T-helper 2 cell (primary cell): ENCODE data around the gene PDZRN3.

ENCODE experiments used
- DNase-seq, 5 experiments: peaks; one replicate each; pipeline versions ENCODE4 v3.0.0 to v3.0.0-alpha.2; 2012 to 2022

Gene PDZRN3

GRCh38 chr3:73622091-73622805, 2.5 kb downstream of the PDZRN3 start:
- DNase-seq: no peak

DNA sequence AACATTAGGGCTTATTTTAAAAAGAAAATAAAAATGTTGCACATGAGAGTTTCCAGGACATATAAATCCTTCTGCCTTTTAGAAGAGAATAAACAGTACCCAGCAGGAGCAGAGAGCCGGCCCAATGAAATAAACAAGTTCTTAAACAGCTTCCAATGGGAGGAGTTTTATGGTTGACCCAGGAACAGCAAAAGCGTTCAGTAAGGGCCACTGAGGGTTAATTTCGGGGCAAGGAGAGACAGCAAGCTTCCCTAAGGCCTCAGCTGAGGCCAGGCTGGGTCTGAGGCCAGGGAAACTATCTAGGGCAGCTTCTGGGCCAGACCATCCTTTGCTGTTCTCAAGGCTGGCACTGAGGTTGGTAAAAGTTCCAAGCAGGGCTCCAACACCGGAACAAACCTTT, 3.4 kb downstream of the PDZRN3 start:
- DNase-seq: no peak

DNA sequence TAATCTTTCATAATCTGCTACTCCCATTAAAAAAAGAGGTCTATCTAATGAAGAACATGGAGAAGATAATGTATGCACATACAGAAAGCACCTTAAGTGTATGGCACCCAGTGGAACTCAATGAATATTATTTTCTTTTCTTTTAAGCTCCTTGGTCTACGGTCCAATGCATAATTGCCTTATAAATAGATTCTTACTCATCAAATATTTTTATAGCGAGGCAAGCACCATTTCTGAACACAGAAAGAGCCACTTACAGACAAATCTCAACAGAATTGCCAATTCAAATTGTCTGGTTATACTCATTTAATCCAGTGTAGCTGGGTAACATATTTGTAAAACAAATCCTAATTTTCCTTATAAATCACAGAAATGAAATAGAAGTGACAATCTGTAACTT, 6.3 kb downstream of the PDZRN3 start:
- no peak for DNase-seq

DNA sequence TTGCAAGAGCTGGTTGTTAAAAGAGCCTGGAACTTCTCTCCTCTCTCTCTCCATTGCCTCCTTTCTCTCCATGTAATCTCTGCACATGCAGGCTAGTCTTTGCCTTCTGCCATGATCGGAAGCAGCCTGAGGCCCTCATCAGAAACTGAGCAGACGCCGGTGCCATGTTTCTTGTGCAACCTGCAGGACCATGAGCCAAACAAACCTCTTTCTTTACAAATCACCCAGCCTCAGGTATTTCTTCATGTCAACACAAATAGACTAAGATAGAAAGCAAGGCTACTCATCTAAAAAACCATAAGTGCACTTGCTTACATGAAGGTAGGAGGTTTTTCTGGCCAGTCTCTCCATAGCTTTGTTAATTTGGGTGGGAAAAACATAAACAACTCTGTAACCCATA, 8.7 kb downstream of the PDZRN3 start:
- DNase-seq: no peak

- DNase-seq: no peak
Observed at GRCh38 chr3:73614419-73614818, 10.3 kb downstream of the PDZRN3 start.

DNA sequence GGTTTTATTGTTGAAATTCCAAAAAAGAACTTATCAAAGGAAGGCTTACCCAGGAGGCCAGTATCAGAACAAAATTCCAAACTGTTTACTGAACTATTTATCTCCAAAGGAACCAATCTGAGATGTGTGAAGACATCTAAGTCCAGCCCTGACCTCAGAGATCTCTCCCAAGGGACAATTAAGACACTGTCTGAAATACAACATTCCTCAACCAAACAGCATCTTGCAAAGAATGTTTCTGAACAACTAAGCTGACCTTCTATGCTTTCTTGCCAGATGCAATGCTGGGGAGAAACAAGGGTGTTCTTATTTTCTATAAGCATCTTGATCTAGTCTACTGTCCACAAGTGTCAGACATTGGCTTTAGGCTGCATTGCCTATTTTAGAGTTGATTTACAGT, 13.6 kb downstream of the PDZRN3 start:
- DNase-seq: no peak

GRCh38 chr3:73610493-73610892, 14.2 kb downstream of the PDZRN3 start:
- no peak for DNase-seq

- no peak for DNase-seq
Observed at GRCh38 chr3:73609655-73610054, 15.1 kb downstream of the PDZRN3 start.

DNA sequence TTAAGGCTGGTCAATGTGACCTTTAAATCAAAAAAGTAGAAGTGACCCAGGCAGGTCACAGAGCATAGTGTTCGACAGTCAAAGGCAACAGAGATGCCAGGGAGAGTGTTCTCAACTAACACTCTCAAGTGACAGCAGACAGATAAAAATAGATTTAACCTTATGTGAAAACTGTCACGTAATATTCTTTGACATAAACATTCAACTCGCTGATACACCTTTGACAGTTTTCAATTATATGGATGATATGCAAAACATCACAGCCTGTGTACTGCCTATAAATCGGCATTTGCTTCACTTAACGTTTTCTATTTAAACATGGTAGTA, 15.5 kb downstream of the PDZRN3 start:
- DNase-seq: no peak

DNA sequence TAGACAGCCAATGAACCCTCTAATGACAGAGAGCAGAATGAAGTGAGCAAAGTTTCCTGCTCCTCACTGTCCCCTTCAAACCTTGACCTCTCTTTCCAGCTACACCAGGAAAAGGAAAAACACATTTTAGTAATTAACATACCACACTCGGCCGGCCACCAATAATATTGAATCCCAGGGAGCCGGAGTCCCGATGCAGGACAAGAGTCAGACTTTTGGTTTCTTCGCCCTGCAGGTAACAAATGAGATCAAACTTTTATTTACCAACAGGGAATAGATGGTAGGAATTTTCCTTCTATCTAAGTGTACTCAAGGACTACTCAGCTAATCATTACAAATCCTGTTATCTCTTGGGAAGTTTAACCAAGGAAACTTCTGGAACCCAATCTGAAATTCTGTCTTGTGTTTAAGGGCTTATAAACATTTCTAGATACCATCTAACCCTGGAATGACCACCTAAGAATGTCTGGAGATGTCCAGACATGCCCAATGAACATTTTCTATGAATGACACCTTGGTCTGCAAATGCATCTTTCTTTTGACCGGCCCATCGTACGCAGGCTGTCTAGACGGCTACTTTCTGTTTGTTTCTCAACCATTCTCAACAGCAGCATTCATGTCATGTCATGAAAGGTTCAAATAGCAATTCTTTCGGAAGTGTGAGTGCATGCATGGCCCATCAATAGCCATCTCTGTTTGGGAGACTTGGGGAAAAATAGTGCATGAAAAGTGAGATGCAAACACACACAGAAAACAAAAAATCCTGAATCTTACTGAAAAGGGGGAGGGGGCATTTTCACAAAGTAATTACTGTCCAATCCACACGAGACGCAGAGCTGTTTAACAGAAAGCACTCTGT, 16.1 kb downstream of the PDZRN3 start:
- DNase-seq: no peak

- no peak for DNase-seq
Observed at GRCh38 chr3:73605861-73606260, 18.9 kb downstream of the PDZRN3 start.

- no peak for DNase-seq
Observed at GRCh38 chr3:73605412-73605811, 19.3 kb downstream of the PDZRN3 start.

DNA sequence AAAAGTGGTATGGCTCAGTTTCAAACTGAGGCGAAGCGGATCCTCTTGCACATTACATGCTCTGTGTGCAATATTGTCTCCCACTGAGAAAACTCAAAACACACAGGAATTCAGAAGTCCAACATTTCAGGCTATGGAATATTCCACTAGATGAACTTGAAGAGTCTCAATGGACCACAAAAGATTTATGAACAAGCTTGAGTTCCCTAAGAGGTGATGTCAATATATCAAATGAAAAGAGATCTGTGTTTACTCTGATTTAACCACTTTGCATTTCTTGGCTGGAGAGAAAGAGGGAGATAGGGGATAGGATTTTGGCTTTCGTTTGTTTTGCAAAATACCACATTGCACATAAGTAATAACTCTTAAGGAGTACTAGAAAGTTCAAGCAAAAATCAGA, 20.3 kb downstream of the PDZRN3 start:
- DNase-seq: no peak

DNA sequence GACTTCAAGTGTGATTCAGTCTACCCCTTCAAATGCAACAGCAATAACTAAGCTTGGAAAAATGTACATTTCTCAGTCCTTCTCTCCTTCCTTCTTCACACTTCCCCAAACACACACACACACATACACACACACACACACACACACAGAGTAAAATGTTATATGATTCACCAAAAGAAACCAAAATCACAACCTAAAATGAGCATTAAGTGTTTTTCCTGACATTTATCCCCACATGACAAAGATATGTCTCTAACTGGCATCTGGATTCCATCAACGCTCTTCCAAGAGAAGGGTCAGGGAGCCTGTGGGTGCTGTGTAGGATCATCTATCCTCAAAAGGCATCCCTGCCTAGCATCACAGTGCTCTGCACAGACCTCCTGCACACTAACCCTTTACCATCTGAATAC, 21.0 kb downstream of the PDZRN3 start:
- no peak for DNase-seq

DNA sequence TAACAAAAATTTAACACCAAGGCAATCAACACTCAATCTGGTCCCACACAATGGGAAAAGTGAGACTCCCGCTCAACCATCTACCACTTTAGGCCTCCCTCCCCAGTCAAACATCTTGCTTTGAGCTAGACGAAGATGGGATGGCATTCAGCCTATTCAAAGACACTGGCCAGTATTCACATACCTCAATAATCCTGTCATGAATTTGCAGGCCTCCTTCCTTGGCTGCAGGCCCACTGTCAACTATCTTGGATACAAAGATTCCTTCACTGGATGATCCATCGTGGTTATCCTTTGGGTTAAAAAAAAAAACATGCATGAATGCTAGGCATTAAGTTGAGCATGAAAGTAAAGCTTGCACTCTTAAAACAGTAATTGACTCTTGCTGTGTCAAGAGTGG, 22.6 kb downstream of the PDZRN3 start:
- DNase-seq: no peak

- no peak for DNase-seq
Observed at GRCh38 chr3:73601481-73601880, 23.3 kb downstream of the PDZRN3 start.

- no peak for DNase-seq
Observed at GRCh38 chr3:73601011-73601410, 23.7 kb downstream of the PDZRN3 start.

GRCh38 chr3:73600293-73600938, 24.3 kb downstream of the PDZRN3 start:
- DNase-seq: no peak

DNA sequence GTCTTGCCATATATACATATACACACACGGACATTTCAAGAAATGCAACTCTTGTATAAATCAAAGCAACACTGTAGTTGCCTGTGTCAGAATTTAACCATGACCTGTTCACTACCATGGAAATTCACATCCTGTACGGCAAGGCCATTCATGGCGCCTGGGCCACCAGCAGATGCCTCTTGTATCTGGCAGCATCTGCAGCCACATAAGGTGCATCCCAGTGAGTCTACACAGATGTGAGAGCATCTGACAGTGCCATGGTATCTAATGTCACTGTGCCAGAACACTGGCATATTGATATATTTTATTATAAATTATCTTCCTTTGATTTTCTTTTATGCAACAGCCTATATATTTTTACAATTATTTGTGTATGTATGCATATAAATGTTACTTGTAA, 25.1 kb downstream of the PDZRN3 start:
- DNase-seq: no peak

DNA sequence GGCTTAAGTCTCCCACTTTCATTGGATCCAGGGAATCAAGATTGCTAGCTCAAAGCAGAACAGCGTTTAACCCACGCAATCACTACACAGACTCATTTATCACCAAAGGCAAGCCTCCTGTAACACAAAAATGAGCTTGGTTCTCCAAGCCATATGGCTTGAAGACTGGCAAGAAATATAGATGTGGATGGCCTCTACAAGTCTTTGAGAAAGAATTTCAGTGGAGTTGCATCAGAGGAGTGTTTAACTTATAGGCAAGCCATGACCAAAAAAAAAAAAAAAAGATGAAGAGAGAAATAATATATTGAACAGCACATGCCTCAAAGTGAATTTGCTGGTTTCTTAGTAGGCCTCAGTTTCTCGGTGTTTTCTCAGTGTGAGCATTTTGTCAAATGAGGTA, 27.3 kb downstream of the PDZRN3 start:
- no peak for DNase-seq

GRCh38 chr3:73592154-73593144, 32.3 kb downstream of the PDZRN3 start:
- no peak for DNase-seq

- DNase-seq: no peak
Observed at GRCh38 chr3:73591286-73591800, 33.4 kb downstream of the PDZRN3 start.
